ENCODE data around the gene MRPL28. TPM values are rescaled to one million over a fixed set of nuclear protein-coding genes. Genes with fewer than 3 reads are reported as not detected.
"Not testable (repeated sequence)": the region's sequence is repeated elsewhere in the genome, so short reads cannot be mapped to it uniquely, and the experiment has no call there.

MRPL28 gene
- total RNA-seq, 2 experiments from 2014 or later: 76.8 to 77.3 TPM

DNA sequence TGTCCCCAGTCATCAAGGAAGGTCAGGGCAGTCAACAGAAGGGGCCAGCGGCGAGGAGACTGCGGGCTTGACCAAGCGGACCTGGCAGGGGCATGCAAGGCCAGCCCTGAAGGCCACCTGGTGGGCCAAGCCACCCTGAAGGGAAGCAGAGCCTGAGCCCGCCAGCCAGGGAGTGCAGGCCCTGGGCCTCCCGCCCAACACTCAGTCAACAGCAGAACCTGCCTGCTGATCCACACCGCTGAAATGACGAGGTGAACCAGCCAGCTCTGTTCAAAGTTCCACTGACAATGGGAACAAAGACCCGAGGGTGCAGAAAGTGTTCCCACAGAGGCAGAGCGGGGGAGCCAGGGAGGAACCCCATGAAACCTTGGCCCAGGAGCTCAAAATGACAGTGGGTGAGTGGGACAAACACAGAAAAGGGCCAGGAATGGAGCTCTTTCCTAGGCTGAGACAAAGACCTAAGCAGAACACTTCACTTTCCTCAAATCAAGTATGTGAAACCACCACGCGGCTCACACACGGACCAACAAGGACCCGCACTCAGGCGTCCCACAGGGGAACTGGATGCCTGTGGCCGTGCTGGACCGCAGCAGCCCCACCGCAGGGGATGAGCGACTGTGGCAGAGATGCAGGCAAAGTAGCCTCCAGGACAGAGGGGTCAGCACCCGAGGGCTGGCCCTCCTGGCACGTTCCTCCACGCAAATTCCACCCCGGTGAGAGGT lies 29.8 kb downstream of the MRPL28 start:
- H3K4me3 Mint-ChIP-seq: no peak overlapping the region
- DNase-seq: no peak
- peaks cover 17% of the 10 kb centered on the region for H3K36me3 Mint-ChIP-seq
- H3K9me3 Mint-ChIP-seq: no peaks in the 10 kb centered on the region
- no peak overlapping the region for H3K27ac Mint-ChIP-seq
- intact Hi-C loops (cut with micrococcal nuclease): no loop called here
- POLR2A ChIA-PET: no interaction called here
- peaks cover 59% of the 10 kb centered on the region for H3K4me1 Mint-ChIP-seq (ENCODE audit: low read depth)
- CTCF ChIA-PET: interaction anchor here (0.7 kb wide), 1 partner anchor 40 kb away, joined by 3 read pairs; no protein-coding TSS in a partner anchor
- H3K27me3 Mint-ChIP-seq: no peaks in the 10 kb centered on the region

DNA sequence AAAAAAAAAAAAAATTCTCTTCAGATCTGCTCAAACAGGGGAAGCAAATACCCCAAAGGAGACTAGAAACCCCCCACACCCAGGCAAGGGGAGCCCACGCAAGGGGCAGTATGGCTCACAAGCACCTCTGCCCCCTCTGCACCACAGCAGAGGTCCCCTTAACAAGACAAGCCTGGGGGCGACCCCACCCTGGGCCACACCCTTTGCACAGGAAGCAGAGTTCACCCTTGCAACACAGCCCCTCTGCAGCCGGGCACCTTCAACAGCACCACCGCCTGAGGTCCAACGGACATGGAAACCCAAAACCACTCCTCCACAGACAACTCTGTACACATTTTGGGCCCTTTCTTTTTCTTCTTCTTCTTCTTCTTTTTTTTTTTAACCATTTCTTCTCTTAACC lies 30.7 kb downstream of the MRPL28 start:
- no peak for DNase-seq
- Mint-ChIP-seq H3K27ac (peak overlapping the region; percentile 28), H3K4me1 (ENCODE audit: low read depth) (peaks cover 57% of the 10 kb centered on the region), H3K36me3 (peaks cover 12% of the 10 kb centered on the region), H3K27me3 (no peaks in the 10 kb centered on the region), H3K9me3 (no peaks in the 10 kb centered on the region), H3K4me3 (no peak overlapping the region)
- ChIA-PET POLR2A (no interaction called here), CTCF (no interaction called here)
- intact Hi-C loops (cut with micrococcal nuclease): no loop called here

- Mint-ChIP-seq H3K9me3 (no peaks in the 10 kb centered on the region), H3K27ac (no peak overlapping the region), H3K4me3 (no peak overlapping the region), H3K4me1 (ENCODE audit: low read depth) (peaks cover 60% of the 10 kb centered on the region), H3K27me3 (no peaks in the 10 kb centered on the region), H3K36me3 (peaks cover 9% of the 10 kb centered on the region)
- no peak for DNase-seq
- ChIA-PET POLR2A (no interaction called here), CTCF (interaction anchor here (1.5 kb wide), 1 partner anchor 24 kb away, joined by 4 read pairs; no protein-coding TSS in a partner anchor)
- intact Hi-C loops (cut with micrococcal nuclease): no loop called here
Measured at GRCh38 chr16:337975-338575, 32.3 kb downstream of the MRPL28 start.

DNA sequence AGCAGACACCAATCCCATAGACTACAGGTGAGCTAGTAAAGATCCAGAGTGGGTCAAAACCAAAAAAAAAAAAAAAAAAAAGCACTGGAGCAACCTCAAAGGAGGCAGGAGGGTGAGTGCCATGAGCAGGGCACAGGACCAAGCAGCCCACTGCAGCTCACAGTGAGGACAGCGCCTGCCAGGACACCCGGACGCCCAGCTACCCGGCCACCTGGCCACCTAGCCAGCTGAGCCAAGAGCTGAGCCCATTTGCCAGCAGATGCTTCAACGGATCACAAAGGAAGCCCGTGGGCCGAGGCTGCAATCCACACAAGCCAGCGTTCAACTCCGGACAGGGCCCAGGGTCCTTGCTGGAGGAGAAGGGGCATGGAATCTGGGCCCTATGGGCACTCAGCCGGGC lies 32.9 kb downstream of the MRPL28 start:
- H3K4me3 Mint-ChIP-seq: no peak overlapping the region
- no peaks in the 10 kb centered on the region for H3K9me3 Mint-ChIP-seq
- POLR2A ChIA-PET: no interaction called here
- H3K36me3 Mint-ChIP-seq: peaks cover 5% of the 10 kb centered on the region
- no peak overlapping the region for H3K27ac Mint-ChIP-seq
- H3K27me3 Mint-ChIP-seq: no peaks in the 10 kb centered on the region
- CTCF ChIA-PET: interaction anchor here (1.5 kb wide), 1 partner anchor 25 kb away, joined by 4 read pairs; no protein-coding TSS in a partner anchor
- no peak for DNase-seq
- peaks cover 54% of the 10 kb centered on the region for H3K4me1 Mint-ChIP-seq (ENCODE audit: low read depth)
- intact Hi-C loops (cut with micrococcal nuclease): no loop called here

- DNase-seq: no peak
- no peaks in the 10 kb centered on the region for H3K27me3 Mint-ChIP-seq
- no peaks in the 10 kb centered on the region for H3K9me3 Mint-ChIP-seq
- H3K27ac Mint-ChIP-seq: no peak overlapping the region
- H3K4me1 Mint-ChIP-seq (ENCODE audit: low read depth): peaks cover 51% of the 10 kb centered on the region
- intact Hi-C loops (cut with micrococcal nuclease): no loop called here
- H3K4me3 Mint-ChIP-seq: no peak overlapping the region
- ChIA-PET POLR2A (interaction anchor here (1.7 kb wide), 1 partner anchor 13 kb away, joined by 4 read pairs; no protein-coding TSS in a partner anchor), CTCF (no interaction called here)
- no peaks in the 10 kb centered on the region for H3K36me3 Mint-ChIP-seq
Measured at GRCh38 chr16:336269-336668, 34.1 kb downstream of the MRPL28 start.

DNA sequence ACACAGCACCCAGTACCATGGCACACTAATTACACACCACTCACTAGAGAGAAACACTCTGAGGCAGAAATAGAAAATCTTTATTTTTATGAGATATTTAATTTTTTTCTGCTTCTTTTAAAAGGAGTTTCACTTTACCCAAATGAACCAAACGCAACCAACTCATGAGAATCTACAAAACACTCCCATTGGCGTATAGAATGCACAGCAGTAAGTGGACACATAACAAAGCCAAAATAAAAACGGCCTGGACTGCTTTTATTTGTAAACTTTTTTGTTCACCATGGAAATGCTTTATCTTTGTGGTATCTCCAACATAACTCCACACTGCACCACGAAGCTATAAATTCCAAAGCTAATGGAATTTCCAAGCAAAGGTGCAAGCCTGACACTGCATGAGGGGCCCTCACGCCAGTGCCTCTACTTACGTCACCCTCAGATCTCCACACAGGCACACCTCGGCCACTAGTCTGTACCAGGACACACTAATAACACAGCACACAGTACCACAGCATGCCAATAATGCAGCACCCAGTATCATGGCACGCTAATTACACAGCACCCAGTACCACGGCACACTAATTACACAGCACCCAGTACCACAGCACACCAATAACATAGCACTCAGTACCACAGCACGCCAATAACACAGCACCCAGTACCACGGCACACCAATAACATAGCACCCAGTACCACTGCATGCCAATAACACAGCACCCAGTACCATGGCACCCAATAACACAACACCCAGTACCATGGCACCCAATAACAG lies 35.3 kb downstream of the MRPL28 start:
- DNase-seq; H3K27me3 Mint-ChIP-seq; H3K36me3 Mint-ChIP-seq; H3K4me3 Mint-ChIP-seq; H3K27ac Mint-ChIP-seq; H3K9me3 Mint-ChIP-seq; intact Hi-C loops (cut with micrococcal nuclease): not testable (repeated sequence)
- peaks cover 51% of the 10 kb centered on the region for H3K4me1 Mint-ChIP-seq (ENCODE audit: low read depth)
- CTCF ChIA-PET: interaction anchor here (0.7 kb wide), 1 partner anchor 11 kb away, joined by 3 read pairs; no protein-coding TSS in a partner anchor
- POLR2A ChIA-PET: interaction anchor here (1.7 kb wide), 1 partner anchor 14 kb away, joined by 4 read pairs; no protein-coding TSS in a partner anchor

DNA sequence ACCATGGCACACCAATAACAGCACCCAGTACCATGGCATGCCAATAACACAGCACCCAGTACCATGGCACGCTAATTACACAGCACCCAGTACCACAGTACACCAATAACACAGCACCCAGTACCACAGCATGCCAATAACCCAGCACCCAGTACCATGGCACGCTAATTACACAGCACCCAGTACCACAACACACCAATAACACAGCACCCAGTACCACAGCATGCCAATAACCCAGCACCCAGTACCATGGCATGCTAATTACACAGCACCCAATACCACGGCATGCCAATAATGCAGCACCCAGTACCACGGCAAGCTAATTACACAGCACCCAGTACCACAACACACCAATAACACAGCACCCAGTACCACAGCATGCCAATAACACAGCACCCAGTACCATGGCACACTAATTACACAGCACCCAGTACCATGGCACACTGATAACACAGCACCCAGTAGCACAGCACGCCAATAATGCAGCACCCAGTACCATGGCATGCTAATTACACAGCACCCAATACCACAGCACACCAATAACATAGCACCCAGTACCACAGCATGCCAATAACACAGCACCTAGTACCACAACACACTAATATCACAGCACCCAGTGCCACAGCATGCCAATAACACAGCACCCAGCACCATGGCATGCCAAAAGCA lies 36.0 kb downstream of the MRPL28 start:
- intact Hi-C loops (cut with micrococcal nuclease); POLR2A ChIA-PET; CTCF ChIA-PET; DNase-seq; H3K4me3 Mint-ChIP-seq; H3K27ac Mint-ChIP-seq; H3K9me3 Mint-ChIP-seq; H3K27me3 Mint-ChIP-seq; H3K36me3 Mint-ChIP-seq: not testable (repeated sequence)
- peaks cover 45% of the 10 kb centered on the region for H3K4me1 Mint-ChIP-seq (ENCODE audit: low read depth)

DNA sequence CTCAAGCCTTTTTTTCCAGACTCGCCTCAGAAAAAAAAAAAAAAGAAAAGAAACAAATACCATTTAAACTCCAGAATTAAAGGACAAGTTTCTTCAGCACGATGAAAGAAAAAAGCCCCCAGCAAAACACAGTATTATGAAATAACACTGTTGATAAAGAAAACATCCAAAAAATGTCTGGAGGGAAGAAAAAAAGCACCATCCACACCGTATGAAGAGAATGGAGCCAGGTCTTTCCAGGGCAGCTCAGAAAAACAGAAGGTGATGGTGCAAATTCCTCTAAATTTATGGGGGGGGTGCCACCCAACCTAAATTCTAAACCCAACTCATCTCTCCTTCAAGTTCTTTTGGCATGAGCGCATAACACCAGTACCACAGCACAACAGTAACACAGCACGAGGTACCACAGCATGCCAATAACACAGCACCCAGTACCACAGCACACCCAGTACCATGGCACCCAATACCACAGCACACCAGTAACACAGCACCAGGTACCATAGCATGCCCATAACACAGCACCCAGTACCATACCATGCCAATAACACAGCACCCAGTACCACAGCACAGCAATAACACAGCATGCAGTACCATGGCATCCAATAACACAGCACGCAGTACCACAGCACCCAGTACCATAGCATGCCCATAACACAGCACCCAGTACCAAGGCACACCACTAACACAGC lies 36.8 kb downstream of the MRPL28 start:
- Mint-ChIP-seq H3K36me3 (peaks cover 4% of the 10 kb centered on the region), H3K9me3 (no peaks in the 10 kb centered on the region), H3K4me3 (no peak overlapping the region), H3K27me3 (no peaks in the 10 kb centered on the region), H3K27ac (no peak overlapping the region), H3K4me1 (ENCODE audit: low read depth) (peaks cover 41% of the 10 kb centered on the region)
- intact Hi-C loops (cut with micrococcal nuclease): no loop called here
- ChIA-PET POLR2A (no interaction called here), CTCF (no interaction called here)
- no peak for DNase-seq

DNA sequence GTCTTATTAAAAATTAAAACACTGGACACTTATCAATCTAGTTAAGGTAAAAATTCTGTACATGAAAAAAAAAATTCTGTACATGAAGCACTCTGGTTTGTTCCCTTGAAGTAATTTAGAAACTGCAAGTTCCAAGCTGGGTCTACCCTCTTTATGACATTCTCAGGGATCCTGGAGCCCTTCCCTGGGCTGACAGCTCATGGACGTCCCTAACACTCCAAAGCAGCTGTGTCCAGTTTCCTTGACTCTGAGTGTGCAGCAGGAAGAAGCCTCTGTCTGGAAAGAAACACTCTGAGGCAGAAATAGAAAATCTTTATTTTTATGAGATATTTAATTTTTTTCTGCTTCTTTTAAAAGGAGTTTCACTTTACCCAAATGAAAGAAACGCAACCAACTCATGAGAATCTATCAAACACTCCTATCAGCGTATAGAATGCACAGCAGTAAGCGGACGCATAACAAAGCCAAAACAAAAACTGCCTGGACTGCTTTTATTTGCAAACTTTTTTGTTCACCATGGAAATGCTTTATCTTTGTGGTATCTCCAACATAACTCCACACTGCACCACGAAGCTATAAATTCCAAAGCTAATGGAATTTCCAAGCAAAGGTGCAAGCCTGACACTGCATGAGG lies 39.0 kb downstream of the MRPL28 start:
- POLR2A ChIA-PET, H3K27ac Mint-ChIP-seq: not testable (repeated sequence)

GRCh38 chr16:330741-331140 lies 39.6 kb downstream of the MRPL28 start:
- Mint-ChIP-seq H3K27me3 (no peaks in the 10 kb centered on the region), H3K36me3 (peaks cover 4% of the 10 kb centered on the region), H3K27ac (no peak overlapping the region), H3K4me1 (ENCODE audit: low read depth) (peaks cover 46% of the 10 kb centered on the region), H3K4me3 (no peak overlapping the region), H3K9me3 (no peaks in the 10 kb centered on the region)
- ChIA-PET POLR2A (no interaction called here), CTCF (no interaction called here)
- intact Hi-C loops (cut with micrococcal nuclease): no loop called here
- DNase-seq: no peak

More for the DNA sequence above, 39.0 kb downstream of the MRPL28 start:
- H3K36me3 Mint-ChIP-seq; intact Hi-C loops (cut with micrococcal nuclease); H3K27me3 Mint-ChIP-seq; CTCF ChIA-PET; DNase-seq; H3K9me3 Mint-ChIP-seq; H3K4me3 Mint-ChIP-seq: not testable (repeated sequence)
- H3K4me1 Mint-ChIP-seq (ENCODE audit: low read depth): peaks cover 46% of the 10 kb centered on the region

DNA sequence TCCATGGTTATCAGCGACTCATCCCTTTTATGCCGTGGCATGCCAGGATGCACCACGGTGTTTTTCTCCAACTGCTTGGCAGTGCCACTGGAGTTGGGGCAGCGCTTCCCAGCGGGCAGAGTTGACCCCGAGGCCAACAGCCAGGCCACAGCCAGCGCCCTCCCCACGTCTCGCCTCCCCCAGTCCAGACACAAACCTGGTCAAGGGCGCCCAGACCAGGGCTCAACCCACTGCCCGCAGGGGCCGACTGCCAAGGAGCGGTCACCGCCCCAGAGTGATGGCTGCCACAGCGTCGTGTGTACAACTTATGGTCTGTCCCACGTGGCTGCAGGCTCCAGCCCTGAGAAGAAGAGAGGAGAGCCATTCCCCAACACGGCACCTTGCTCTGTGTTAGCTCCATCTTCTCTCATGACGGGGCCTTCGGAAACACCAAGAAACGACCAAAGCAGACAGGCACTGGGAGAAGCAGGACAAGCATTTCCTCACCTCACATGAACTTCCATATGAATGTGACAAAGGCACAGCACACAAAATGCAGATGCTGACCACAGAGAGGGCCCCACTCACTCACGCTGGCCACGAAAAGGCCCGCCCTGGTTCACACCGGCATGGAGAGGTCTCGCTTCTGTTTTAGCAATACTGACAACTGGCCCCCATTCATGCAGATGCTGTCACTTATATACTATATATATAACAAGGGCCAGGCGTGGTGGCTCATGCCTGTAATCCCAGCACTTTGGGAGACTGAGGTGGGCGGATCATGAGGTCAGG lies 44.8 kb downstream of the MRPL28 start:
- DNase-seq: no peak
- POLR2A ChIA-PET: no interaction called here
- H3K9me3 Mint-ChIP-seq: no peaks in the 10 kb centered on the region
- H3K27me3 Mint-ChIP-seq: no peaks in the 10 kb centered on the region
- H3K4me1 Mint-ChIP-seq (ENCODE audit: low read depth): peaks cover 51% of the 10 kb centered on the region
- intact Hi-C loops (cut with micrococcal nuclease): no loop called here
- peak overlapping the region; percentile 62 for H3K27ac Mint-ChIP-seq
- peak overlapping the region; percentile 56 for H3K4me3 Mint-ChIP-seq
- H3K36me3 Mint-ChIP-seq: peaks cover under 1% of the 10 kb centered on the region
- CTCF ChIA-PET: interaction anchor here (1.3 to 1.4 kb wide), 2 partner anchors 20 to 90 kb away, joined by 4 read pairs; no protein-coding TSS in a partner anchor
